ENCODE data around the gene BRINP2. TPM values are rescaled to one million over a fixed set of nuclear protein-coding genes. Genes with fewer than 3 reads are reported as not detected.
A peak's percentile ranks its signal among the peaks of the same experiment; 100 is the strongest.

The BRINP2 gene
- total RNA-seq, 1 donor from 2014 or later: 0.11 TPM

DNA sequence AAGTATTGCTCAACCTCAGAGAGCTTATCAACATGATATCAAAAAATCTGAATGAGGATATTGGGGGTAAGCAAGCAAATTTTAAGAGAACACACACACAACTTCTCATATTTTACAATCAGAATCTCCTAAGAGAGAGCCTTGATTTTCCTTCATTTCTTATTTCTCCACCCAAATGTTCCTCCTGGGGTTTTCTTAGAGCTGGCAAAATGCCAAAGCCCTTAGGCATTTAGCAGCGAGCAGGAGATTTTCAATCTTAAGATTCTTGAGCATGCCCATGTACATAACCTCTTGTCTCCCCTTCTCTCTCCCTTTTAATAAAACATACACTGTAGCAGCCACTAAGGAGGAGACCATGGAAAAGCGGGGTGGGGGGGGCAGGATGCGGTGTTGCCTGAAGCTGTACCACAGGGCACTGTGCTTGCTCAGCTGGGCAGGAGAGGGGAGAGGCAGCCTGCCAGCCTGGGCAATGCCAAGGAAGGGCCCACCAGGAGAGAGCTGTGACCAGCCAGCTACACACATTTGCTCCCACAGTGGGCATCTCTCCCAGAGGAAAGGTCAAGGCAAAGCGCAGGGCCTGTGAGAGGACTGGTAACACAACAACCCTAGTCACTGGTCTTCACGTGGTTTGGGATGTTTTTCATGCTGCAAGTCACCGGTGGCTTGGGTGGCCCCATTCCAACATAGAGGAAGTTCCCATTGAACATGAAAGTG, 4.3 kb downstream of the BRINP2 start:
- peaks cover 0 to 6% of the 10 kb centered on the region in 2 donors for H3K4me1 ChIP-seq
- H3K4me3 ChIP-seq: no peak overlapping the region
- no peaks in the 10 kb centered on the region for H3K9me3 ChIP-seq
- no peaks in the 10 kb centered on the region for H3K36me3 ChIP-seq
- TF ChIP-seq CTCF (IDR thresholded peaks at IDR 0.05): no peak
- no peak for DNase-seq (ENCODE audit: low spot score in 2 of 2)
- H3K27me3 ChIP-seq: no peaks in the 10 kb centered on the region
- no peak overlapping the region for H3K27ac ChIP-seq
- intact Hi-C loops (cut with DNase I): no loop called here

DNA sequence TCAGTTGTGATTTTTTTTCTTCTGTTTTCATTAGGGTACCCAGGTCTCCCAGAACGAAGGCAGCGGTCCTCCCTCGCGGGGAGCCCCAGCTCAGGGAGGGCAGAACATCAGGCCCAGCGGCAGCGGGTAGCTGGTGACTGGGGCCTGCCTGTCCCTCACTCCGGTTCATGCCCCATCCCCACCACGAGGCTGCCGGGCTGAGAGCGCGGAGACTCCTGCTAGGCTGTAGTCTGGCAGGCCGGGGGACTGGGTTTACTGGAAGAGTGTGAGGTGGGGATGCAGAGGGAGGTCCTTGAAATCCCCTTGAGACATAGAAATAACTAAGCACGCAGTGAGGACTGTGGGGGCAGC, 10.5 kb downstream of the BRINP2 start:
- Histone ChIP-seq H3K27ac (no peak overlapping the region), H3K27me3 (no peaks in the 10 kb centered on the region), H3K4me3 (peak overlapping the region; percentile 17 to 22), H3K4me1 (no peaks in the 10 kb centered on the region), H3K9me3 (no peaks in the 10 kb centered on the region), H3K36me3 (no peaks in the 10 kb centered on the region)
- DNase-seq (ENCODE audit: low spot score in 2 of 2): no peak
- intact Hi-C loops (cut with DNase I): loop anchor here (1.0 kb wide), 1 partner anchor 284 kb away; no protein-coding TSS in a partner anchor
- no peak for TF ChIP-seq CTCF (IDR thresholded peaks at IDR 0.05)

DNA sequence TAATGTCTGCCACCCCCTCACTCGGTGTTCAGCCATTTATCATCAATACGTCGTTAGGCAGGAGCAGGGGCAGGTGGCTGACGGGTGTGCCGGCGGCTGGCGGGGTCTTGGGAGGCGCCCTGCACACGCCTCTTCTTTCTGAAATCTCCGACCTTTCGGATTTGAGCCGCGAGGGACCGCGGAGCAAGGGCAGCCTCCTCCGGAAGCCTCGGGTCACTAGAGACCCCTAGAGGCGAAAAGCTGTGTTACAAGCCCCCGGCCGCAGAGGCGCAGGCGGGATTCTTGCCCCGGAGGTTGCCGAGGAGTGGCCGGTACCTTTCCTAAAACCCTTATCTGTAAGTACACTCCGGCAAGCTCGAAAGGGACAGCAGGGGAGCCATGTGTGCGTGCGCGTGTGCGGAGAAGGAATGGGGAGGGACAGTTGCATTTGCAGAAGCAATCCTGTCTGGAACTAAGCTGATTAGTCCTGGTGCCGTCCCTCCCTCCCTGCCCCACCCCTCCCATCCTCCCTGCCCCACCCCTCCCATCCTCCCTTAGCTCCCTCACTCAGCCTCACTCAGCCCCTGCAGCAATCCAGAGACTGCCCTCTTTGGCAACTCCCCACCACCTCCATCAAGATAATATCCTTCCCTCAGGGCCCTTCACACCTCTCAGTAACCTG, 11.0 kb downstream of the BRINP2 start:
- H3K9me3 ChIP-seq: no peaks in the 10 kb centered on the region
- intact Hi-C loops (cut with DNase I): loop anchor here (1.0 kb wide), 1 partner anchor 284 kb away; no protein-coding TSS in a partner anchor
- TF ChIP-seq CTCF (IDR thresholded peaks at IDR 0.05): peak; percentile 38 to 79 (median 69)
- peak in 1 of 2 donors; percentile 66 for DNase-seq (ENCODE audit: low spot score in 2 of 2)
- H3K27me3 ChIP-seq: no peaks in the 10 kb centered on the region
- H3K27ac ChIP-seq: no peak overlapping the region
- peak overlapping the region; percentile 17 to 22 for H3K4me3 ChIP-seq
- no peaks in the 10 kb centered on the region for H3K36me3 ChIP-seq
- H3K4me1 ChIP-seq: no peaks in the 10 kb centered on the region

DNA sequence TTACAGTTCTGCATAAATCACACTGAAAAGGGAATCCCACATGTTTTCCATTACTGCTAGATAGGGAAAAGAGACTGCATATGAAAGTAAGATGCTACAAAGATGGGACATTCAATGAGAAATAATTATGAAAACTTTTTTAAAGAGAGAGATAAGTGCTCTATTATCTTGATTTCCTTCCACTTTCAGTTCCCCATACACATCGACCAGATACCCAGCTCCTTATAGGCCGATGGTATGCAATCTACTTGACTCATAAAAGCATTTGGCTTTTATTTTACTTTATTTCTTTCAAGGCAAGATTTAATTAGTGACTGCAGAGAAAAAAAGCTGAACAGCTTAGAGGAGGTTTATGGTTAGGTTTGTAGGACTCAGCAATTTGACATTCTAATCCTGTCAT, 13.1 kb downstream of the BRINP2 start:
- intact Hi-C loops (cut with DNase I): no loop called here

DNA sequence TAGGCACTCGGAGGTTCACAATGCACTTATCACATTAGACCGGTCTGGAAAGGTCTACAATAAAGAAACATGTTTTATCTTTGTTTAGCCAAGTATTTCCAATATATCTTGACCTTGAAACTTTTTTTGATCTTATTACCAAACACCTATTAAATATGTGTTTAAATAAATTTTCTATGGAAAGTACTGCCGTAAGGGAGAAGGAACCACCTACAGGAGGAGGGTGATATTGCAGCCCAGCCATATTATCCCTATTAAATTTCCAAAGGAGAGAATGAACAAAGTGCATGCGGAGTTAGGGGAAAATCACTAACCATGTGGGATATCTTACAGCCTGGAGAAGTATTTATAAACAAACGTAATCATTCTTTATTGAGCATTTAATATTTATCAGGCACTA, 14.5 kb downstream of the BRINP2 start:
- no peak for DNase-seq (ENCODE audit: low spot score in 2 of 2)
- Histone ChIP-seq H3K9me3 (no peaks in the 10 kb centered on the region), H3K4me1 (no peaks in the 10 kb centered on the region), H3K27me3 (no peaks in the 10 kb centered on the region), H3K36me3 (no peaks in the 10 kb centered on the region), H3K27ac (no peak overlapping the region), H3K4me3 (no peak overlapping the region)
- intact Hi-C loops (cut with DNase I): no loop called here
- no peak for TF ChIP-seq CTCF (IDR thresholded peaks at IDR 0.05)

More for the DNA sequence above, 13.1 kb downstream of the BRINP2 start:
- Histone ChIP-seq H3K4me3 (no peak overlapping the region), H3K36me3 (no peaks in the 10 kb centered on the region), H3K27ac (no peak overlapping the region), H3K4me1 (no peaks in the 10 kb centered on the region), H3K9me3 (no peaks in the 10 kb centered on the region), H3K27me3 (no peaks in the 10 kb centered on the region)
- no peak for DNase-seq (ENCODE audit: low spot score in 2 of 2)
- no peak for TF ChIP-seq CTCF (IDR thresholded peaks at IDR 0.05)
